Esophagus squamous epithelium (tissue), 5 donors: ENCODE data around the gene DLG4. TPM values are rescaled to one million over a fixed set of nuclear protein-coding genes. Genes with fewer than 3 reads are reported as not detected.

Experiments
- DNase-seq: peaks from one replicate; lab custom pipeline; 2025; lab: John Stamatoyannopoulos, UW
- H3K27ac ChIP-seq, 4 donors: fragments of 200-600 bp; sonication (generic); one replicate each; pipeline ENCODE4 v1.5.1; 2016 to 2019; ENCODE audit warnings: mild to moderate bottlenecking in 1 of 4
- H3K27me3 ChIP-seq, 4 donors: fragments of 200-600 bp; sonication (generic); 1 replicate in 3 of 4; 2 replicates in 1 of 4; pipeline versions ENCODE4 v1.5.1 to v1.6.0; 2017 to 2021; ENCODE audit warnings: antibody characterized with exemption in 1 of 4
- H3K36me3 ChIP-seq, 3 donors: fragments of 200-600 bp; sonication (generic); one replicate each; pipeline ENCODE4 v1.5.1; 2016 to 2019
- H3K4me1 ChIP-seq, 3 donors: fragments of 200-600 bp; sonication (generic); one replicate each; pipeline ENCODE4 v1.5.1; 2017 to 2019
- H3K4me3 ChIP-seq, 4 donors: fragments of 200-600 bp; sonication (generic); 1 replicate in 3 of 4; 2 replicates in 1 of 4; pipeline ENCODE4 v1.5.1; 2016 to 2019; ENCODE audit warnings: mild to moderate bottlenecking in 2 of 4, moderate library complexity in 1 of 4
- H3K9me3 ChIP-seq, 3 donors: fragments of 200-600 bp; sonication (generic); one replicate each; pipeline ENCODE4 v1.5.1; 2016 to 2019
- CTCF ChIP-seq, 6 experiments: fragments of 450-650 bp in 4 of 6; fragments of 200-600 bp in 2 of 6; sonication (generic) in 2 of 6; IDR thresholded peaks; one replicate each; pipeline ENCODE4 v1.5.1; 2016 to 2019; ENCODE audit warnings: antibody characterized with exemption in 6 of 6, mild to moderate bottlenecking in 4 of 6, moderate library complexity in 4 of 6
- POLR2A ChIP-seq, 4 donors: fragments of 450-650 bp; IDR thresholded peaks; one replicate each; pipeline ENCODE4 v1.6.1; 2017; ENCODE audit warnings: antibody characterized with exemption in 4 of 4, mild to moderate bottlenecking in 4 of 4, moderate library complexity in 3 of 4
- WGBS, 2 donors: methylation state at CpG; one replicate each; pipeline ENCODE4 v1.1.5; 2018; 5-methylcytosine and 5-hydroxymethylcytosine counted together
- intact Hi-C: fragments of 100-400 bp; cut with DNase I; formaldehyde crosslinking; loops from one replicate; pipeline ENCODE4 v1.15.0; 2022
- total RNA-seq, 4 donors: library from RNA; depleted of rRNA; stranded (reverse); fragments of >200 nt; gene quantifications; one replicate each; pipeline ENCODE4 v1.1.0, GENCODE V29; 2016
- donor health status: DM: yes; HTN: yes; CAD: no.

The DLG4 gene
- total RNA-seq, 4 donors from 2014 or later: 2.6 to 13.9 (median 6.0) TPM

- no peak for DNase-seq
- Histone ChIP-seq H3K4me3 (peak overlapping the region in 2 of 4 donors; percentile 58 to 74), H3K27me3 (peaks cover 0 to 38% (median 4%) of the 10 kb centered on the region in 4 donors), H3K27ac (peak overlapping the region; percentile 54 to 99 (median 75)), H3K36me3 (peaks cover 10 to 62% (median 26%) of the 10 kb centered on the region in 3 donors), H3K9me3 (no peaks in the 10 kb centered on the region), H3K4me1 (peaks cover 20 to 61% (median 23%) of the 10 kb centered on the region in 3 donors)
- no peak for TF ChIP-seq CTCF (IDR thresholded peaks at IDR 0.05)
- no peak for TF ChIP-seq POLR2A (IDR thresholded peaks at IDR 0.05)
- 87 to 88% methylated on average over 6 of the region's 6 CpGs for WGBS, 2 donors
- intact Hi-C loops: no loop called here
These were observed 39.9 kb upstream of the DLG4 start for GRCh38 chr17:7259555-7259889.

GRCh38 chr17:7258731-7259554 lies 39.3 kb upstream of the DLG4 start:
- H3K4me1 ChIP-seq: peaks cover 19 to 57% (median 20%) of the 10 kb centered on the region in 3 donors
- peaks cover 10 to 68% (median 26%) of the 10 kb centered on the region in 3 donors for H3K36me3 ChIP-seq
- no peaks in the 10 kb centered on the region for H3K9me3 ChIP-seq
- H3K27ac ChIP-seq: peak overlapping the region; percentile 54 to 99 (median 75)
- H3K27me3 ChIP-seq: peaks cover 0 to 34% (median 4%) of the 10 kb centered on the region in 4 donors
- 48 to 75% methylated on average over 2 to 6 of the region's 7 CpGs for WGBS, 2 donors
- no peak for TF ChIP-seq POLR2A (IDR thresholded peaks at IDR 0.05)
- no peak for TF ChIP-seq CTCF (IDR thresholded peaks at IDR 0.05)
- intact Hi-C loops: no loop called here
- DNase-seq: no peak
- peak overlapping the region in 1 of 4 donors; percentile 74 for H3K4me3 ChIP-seq

- Histone ChIP-seq H3K4me3 (no peak overlapping the region), H3K4me1 (peaks cover 20 to 52% (median 22%) of the 10 kb centered on the region in 3 donors), H3K27me3 (peaks cover 0 to 14% (median 0%) of the 10 kb centered on the region in 4 donors), H3K27ac (no peak overlapping the region), H3K36me3 (peaks cover 10 to 69% (median 26%) of the 10 kb centered on the region in 3 donors), H3K9me3 (no peaks in the 10 kb centered on the region)
- 88 to 92% methylated on average over 4 to 7 of the region's 8 CpGs for WGBS, 2 donors
- intact Hi-C loops: no loop called here
- DNase-seq: no peak
- no peak for TF ChIP-seq CTCF (IDR thresholded peaks at IDR 0.05)
- TF ChIP-seq POLR2A (IDR thresholded peaks at IDR 0.05): no peak
These were observed 37.3 kb upstream of the DLG4 start for GRCh38 chr17:7256766-7257456.

- Histone ChIP-seq H3K4me3 (no peak overlapping the region), H3K27me3 (no peaks in the 10 kb centered on the region), H3K27ac (no peak overlapping the region), H3K4me1 (peaks cover 20 to 43% (median 28%) of the 10 kb centered on the region in 3 donors), H3K36me3 (peaks cover 6 to 56% (median 26%) of the 10 kb centered on the region in 3 donors), H3K9me3 (no peaks in the 10 kb centered on the region)
- 91 to 94% methylated on average over 4 of the region's 4 CpGs for WGBS, 2 donors
- TF ChIP-seq CTCF (IDR thresholded peaks at IDR 0.05) (no peak), POLR2A (IDR thresholded peaks at IDR 0.05) (no peak)
- intact Hi-C loops: no loop called here
- no peak for DNase-seq
These were observed 34.9 kb upstream of the DLG4 start for GRCh38 chr17:7254511-7254910.

- Histone ChIP-seq H3K9me3 (no peaks in the 10 kb centered on the region), H3K4me1 (peaks cover 28 to 46% (median 31%) of the 10 kb centered on the region in 3 donors), H3K27ac (peak overlapping the region; percentile 96 to 100 (median 98)), H3K36me3 (peaks cover 6 to 42% (median 26%) of the 10 kb centered on the region in 3 donors), H3K27me3 (no peaks in the 10 kb centered on the region), H3K4me3 (peak overlapping the region; percentile 89 to 99 (median 96))
- no peak for DNase-seq
- TF ChIP-seq POLR2A (IDR thresholded peaks at IDR 0.05): no peak
- TF ChIP-seq CTCF (IDR thresholded peaks at IDR 0.05): no peak
- intact Hi-C loops: no loop called here
- 63 to 68% methylated on average over 5 of the region's 5 CpGs for WGBS, 2 donors
These were observed 33.4 kb upstream of the DLG4 start for GRCh38 chr17:7253082-7253481.
